ENCODE data around the gene BBS9. TPM values are rescaled to one million over a fixed set of nuclear protein-coding genes. Genes with fewer than 3 reads are reported as not detected.

The BBS9 gene
- total RNA-seq, 2 experiments from 2014 or later: 9.2 to 9.5 TPM

DNA sequence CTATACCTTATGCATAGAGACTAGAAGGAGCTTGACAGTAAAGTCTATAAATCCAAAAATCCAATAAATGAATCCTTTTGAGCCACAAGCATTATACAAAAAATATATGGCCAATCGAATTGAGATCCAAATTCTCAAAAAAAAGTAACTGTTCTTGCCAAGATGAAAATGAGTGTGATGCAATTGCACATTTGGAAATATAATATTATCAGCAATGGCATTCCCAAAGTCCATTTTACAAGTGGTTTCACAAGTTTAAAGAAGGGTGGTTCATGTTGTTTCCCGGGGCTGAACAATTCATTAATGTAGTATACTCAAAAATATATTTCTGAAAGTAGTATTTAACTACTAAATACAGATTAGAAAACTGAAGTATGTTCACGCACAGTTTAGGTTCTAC lies 27.5 kb upstream of the BBS9 start:
- ChIA-PET POLR2A (no interaction called here), CTCF (no interaction called here)
- Mint-ChIP-seq H3K9me3 (no peaks in the 10 kb centered on the region), H3K36me3 (peaks cover 34% of the 10 kb centered on the region), H3K27ac (no peak overlapping the region), H3K4me1 (ENCODE audit: low read depth) (peaks cover 14% of the 10 kb centered on the region), H3K27me3 (no peaks in the 10 kb centered on the region), H3K4me3 (no peak overlapping the region)
- no peak for DNase-seq
- intact Hi-C loops (cut with micrococcal nuclease): no loop called here

DNA sequence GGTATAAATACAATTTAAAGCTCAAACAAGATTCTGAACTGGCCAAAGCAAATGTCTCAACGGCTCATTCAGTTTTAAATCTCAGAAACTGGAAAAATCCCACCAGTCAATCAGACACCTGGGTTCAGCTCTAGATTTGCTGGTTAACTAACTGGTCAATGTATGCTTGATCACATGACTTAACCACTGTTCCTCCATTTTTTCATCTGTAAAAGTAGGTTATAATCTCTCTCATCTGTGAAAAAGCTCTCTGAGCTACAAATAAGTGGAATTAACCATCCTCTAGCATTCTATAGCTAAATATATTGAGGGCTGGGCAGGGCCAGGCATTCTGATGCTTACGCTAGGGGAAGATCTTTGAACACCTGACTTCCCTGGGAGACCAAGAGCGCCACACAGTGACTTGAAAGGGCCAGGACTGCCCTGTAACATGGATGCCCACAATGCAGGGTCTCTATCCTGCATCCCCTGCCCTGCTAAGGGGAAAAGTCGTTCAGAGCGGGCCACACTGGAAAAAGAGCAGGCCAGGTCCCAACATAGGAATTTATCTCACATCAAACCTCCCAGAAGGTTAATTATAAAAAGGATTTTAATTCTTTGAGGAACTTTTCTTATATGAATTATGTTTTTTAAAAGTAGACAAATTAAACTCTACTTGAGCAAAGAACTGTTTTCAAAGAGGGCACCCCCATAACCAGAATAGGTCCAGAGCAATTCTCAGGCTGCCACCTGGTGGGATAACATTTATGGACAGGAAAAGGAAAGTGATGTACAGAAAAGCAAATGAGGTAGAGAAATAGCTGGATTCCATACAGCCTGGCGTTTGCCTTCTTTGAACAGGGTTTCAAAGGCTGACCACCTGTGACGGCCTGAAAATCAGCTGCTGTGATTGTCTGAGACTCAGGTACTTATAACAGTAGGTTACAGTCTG lies 22.0 kb upstream of the BBS9 start:
- peak; percentile 52 for DNase-seq
- ChIA-PET POLR2A (interaction anchor here (0.6 to 2.4 kb wide), 4 partner anchors 45 to 261 kb away, joined by 3 to 13 read pairs (median 5); partner anchors contain the start of genes KBTBD2 and NT5C3A), CTCF (interaction anchor here (0.6 to 3.7 kb wide), 27 partner anchors 8 to 611 kb away, joined by 3 to 56 read pairs (median 5); partner anchors contain the start of genes BBS9, FKBP9, KBTBD2 and NT5C3A)
- H3K27ac Mint-ChIP-seq: no peak overlapping the region
- H3K27me3 Mint-ChIP-seq: peaks cover 2% of the 10 kb centered on the region
- H3K4me1 Mint-ChIP-seq (ENCODE audit: low read depth): peaks cover 36% of the 10 kb centered on the region
- peaks cover 11% of the 10 kb centered on the region for H3K36me3 Mint-ChIP-seq
- intact Hi-C loops (cut with micrococcal nuclease): loop anchor here (1.0 to 2.0 kb wide), 6 partner anchors 165 to 617 kb away; partner anchors contain the start of genes KBTBD2 and LSM5
- H3K9me3 Mint-ChIP-seq: no peaks in the 10 kb centered on the region
- peak overlapping the region; percentile 90 for H3K4me3 Mint-ChIP-seq

DNA sequence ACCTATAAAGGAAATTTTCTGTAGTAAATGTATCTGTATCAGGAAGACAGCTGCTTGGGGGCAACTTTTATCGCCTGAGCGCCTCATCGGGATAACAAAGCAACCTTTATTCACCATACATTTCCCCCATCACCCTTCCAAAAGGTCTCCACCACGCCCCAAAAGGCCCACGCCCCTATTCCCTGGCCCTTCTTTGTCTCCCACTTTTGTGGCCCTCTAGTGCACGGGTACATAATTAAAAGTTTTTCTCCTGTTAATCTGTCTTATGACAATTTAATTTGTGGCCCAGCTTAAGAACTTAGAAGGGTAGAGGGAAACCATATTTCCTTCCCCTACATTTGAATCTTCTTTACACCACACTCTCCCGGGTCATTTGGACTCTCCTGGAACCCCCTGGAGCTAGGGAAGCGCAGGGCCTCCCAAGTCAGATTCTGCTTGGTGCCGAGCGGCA lies 20.8 kb upstream of the BBS9 start:
- H3K27me3 Mint-ChIP-seq: peaks cover 2% of the 10 kb centered on the region
- peak overlapping the region; percentile 90 for H3K4me3 Mint-ChIP-seq
- peaks cover 2% of the 10 kb centered on the region for H3K36me3 Mint-ChIP-seq
- CTCF ChIA-PET: interaction anchor here (0.7 to 3.7 kb wide), 31 partner anchors 9 to 612 kb away, joined by 3 to 56 read pairs (median 5); partner anchors contain the start of genes BBS9, FKBP9, KBTBD2 and NT5C3A
- peaks cover 36% of the 10 kb centered on the region for H3K4me1 Mint-ChIP-seq (ENCODE audit: low read depth)
- POLR2A ChIA-PET: interaction anchor here (0.9 to 2.4 kb wide), 3 partner anchors 46 to 218 kb away, joined by 3 to 13 read pairs (median 7); partner anchors contain the start of genes KBTBD2 and NT5C3A
- peak overlapping the region; percentile 40 for H3K27ac Mint-ChIP-seq
- intact Hi-C loops (cut with micrococcal nuclease): loop anchor here (1.0 to 2.0 kb wide), 7 partner anchors 21 to 618 kb away; partner anchors contain the start of genes BBS9, KBTBD2 and LSM5
- peak; percentile 38 for DNase-seq
- H3K9me3 Mint-ChIP-seq: no peaks in the 10 kb centered on the region

DNA sequence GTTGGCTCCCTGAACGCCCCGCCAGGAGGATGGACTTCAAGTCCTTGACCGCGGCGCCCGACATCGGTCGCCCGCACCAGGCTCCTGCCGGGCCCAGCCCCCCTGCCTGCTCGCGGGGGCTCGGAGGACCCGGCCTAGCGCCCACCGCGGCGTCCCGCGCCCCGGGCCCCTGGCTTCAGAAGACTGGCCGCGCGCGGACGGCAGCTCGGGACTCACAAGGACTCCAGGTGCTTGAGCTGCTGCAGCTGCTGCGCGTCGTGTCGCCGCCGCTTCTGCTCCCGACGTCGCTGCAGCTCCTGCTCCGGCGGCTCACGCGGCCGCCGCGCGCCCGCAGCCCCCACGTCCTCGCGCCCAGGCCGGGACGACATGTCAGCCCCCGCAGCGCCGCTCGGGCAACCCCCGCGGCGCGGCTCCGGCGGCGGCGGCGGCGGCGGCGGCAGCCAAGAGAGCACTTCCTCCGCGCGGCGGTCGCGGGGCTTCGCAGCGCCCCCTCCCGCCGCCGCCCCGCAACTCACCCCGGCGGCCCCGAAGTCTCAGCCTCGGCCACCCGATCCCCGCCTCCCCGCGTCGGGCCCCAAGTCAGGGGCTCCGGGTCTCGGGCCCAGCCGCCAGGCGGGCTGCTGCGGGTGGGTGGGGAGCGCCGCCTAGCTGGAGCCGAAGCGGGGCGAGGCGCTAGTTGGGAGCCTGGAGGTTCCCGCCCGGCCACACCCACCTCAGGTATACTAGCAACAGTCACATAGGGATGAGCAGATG lies 20.2 kb upstream of the BBS9 start, which contains the start of gene RP9:
Gene RP9, minus strand, starts transcription at position 400 of the 753 bp plus-strand sequence. Its CDS starts 32 bp downstream, at position 368.
- Mint-ChIP-seq H3K9me3 (no peaks in the 10 kb centered on the region), H3K4me1 (ENCODE audit: low read depth) (peaks cover 36% of the 10 kb centered on the region)
- POLR2A ChIA-PET: interaction anchor here (0.8 to 2.4 kb wide), 4 partner anchors 20 to 218 kb away, joined by 3 to 13 read pairs (median 5); partner anchors contain the start of genes BBS9, KBTBD2 and NT5C3A

DNA sequence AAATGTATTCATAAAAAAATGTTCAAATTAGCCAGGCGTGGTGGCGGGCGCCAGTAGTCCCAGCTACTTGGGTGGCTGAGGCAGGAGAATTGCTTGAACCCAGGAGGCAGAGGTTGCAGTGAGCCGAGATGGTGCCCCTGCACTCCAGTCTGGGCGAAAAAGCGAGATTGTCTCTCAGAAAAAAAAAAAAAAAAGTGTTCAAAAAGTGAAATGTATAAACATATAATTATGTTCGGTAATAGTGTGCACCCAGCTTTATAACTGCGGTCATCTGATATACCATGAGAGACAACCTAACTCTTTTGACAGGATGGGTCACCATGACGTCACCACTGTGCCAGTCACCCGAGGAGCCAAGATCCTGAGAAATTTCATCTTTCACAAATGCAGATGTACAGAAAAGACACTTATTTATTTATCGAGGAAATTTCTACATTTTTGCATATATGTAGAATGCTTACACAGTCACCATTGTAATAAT lies 19.6 kb upstream of the BBS9 start:
- no peaks in the 10 kb centered on the region for H3K9me3 Mint-ChIP-seq
- intact Hi-C loops (cut with micrococcal nuclease): loop anchor here (1.0 to 2.0 kb wide), 6 partner anchors 20 to 619 kb away; partner anchors contain the start of genes BBS9, KBTBD2 and LSM5
- no peaks in the 10 kb centered on the region for H3K36me3 Mint-ChIP-seq
- H3K4me3 Mint-ChIP-seq: peak overlapping the region; percentile 69
- ChIA-PET CTCF (interaction anchor here (0.6 to 3.7 kb wide), 16 partner anchors 16 to 465 kb away, joined by 3 to 56 read pairs (median 4); partner anchors contain the start of genes BBS9 and NT5C3A), POLR2A (interaction anchor here (0.6 to 2.4 kb wide), 3 partner anchors 20 to 593 kb away, joined by 3 to 13 read pairs (median 3); partner anchors contain the start of genes BBS9 and NT5C3A)
- no peak for DNase-seq
- H3K27me3 Mint-ChIP-seq: peaks cover 2% of the 10 kb centered on the region
- no peak overlapping the region for H3K27ac Mint-ChIP-seq
- peaks cover 36% of the 10 kb centered on the region for H3K4me1 Mint-ChIP-seq (ENCODE audit: low read depth)

More for the DNA sequence above, 20.2 kb upstream of the BBS9 start, which contains the start of gene RP9:
- peak within 1 kb of the TSS; percentile 90 for H3K4me3 Mint-ChIP-seq
- intact Hi-C loops (cut with micrococcal nuclease): loop anchor here (1.0 to 2.0 kb wide), 6 partner anchors 20 to 618 kb away; partner anchors contain the start of genes BBS9, KBTBD2 and LSM5
- DNase-seq: peak; percentile 83
- peak within 1 kb of the TSS; percentile 40 for H3K27ac Mint-ChIP-seq
- H3K36me3 Mint-ChIP-seq: no peaks in the 10 kb centered on the region
- H3K27me3 Mint-ChIP-seq: peaks cover 2% of the 10 kb centered on the region
- CTCF ChIA-PET: interaction anchor here (0.6 to 3.7 kb wide), 31 partner anchors 11 to 464 kb away, joined by 3 to 56 read pairs (median 4); partner anchors contain the start of genes BBS9, KBTBD2 and NT5C3A

DNA sequence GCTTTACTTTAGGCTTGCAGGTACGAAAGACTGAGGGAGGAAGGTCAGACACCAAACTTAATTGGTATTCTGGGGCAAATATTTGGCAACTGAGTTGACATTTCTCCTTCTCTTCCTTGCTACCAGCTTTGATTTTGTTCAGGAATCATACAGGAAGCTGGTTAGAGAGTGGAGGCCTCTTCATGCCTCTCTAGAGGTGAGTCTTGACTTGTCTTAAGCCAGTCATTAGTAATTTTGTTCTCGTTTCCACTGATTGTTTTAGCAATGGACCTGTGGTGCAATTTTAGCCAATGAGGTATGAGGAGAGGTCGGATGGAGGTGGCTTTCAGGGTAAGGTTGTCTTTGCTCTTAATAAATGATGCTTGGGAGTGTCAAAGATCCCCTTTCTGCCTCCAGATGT lies 17.8 kb upstream of the BBS9 start:
- peaks cover 24% of the 10 kb centered on the region for H3K4me1 Mint-ChIP-seq (ENCODE audit: low read depth)
- H3K4me3 Mint-ChIP-seq: no peak overlapping the region
- no peaks in the 10 kb centered on the region for H3K36me3 Mint-ChIP-seq

DNA sequence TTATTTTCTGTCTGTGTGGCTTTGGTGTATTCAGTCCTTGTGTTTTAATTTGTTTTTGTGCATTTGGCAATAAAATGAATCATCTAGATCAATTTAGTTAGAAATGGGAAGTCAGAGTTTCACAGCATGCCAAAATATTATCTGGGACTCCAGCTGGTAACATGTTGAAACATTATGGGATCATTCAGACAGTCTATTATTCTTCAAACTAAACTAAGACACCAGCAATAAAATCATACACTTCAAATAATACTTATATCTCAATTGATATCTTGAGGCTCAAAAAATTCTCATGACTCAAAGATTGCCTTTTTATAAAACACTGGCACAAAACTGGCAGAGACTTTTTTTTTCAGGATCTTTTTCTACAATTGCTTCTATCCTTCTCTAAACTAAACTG lies 14.4 kb upstream of the BBS9 start:
- peaks cover 7% of the 10 kb centered on the region for H3K36me3 Mint-ChIP-seq
- DNase-seq: no peak
- intact Hi-C loops (cut with micrococcal nuclease): no loop called here
- ChIA-PET POLR2A (no interaction called here), CTCF (interaction anchor here (1.4 kb wide), 1 partner anchor 268 kb away, joined by 4 read pairs; no protein-coding TSS in a partner anchor)
- peaks cover 15% of the 10 kb centered on the region for H3K9me3 Mint-ChIP-seq
- no peak overlapping the region for H3K27ac Mint-ChIP-seq
- peaks cover 14% of the 10 kb centered on the region for H3K27me3 Mint-ChIP-seq
- H3K4me3 Mint-ChIP-seq: no peak overlapping the region
- H3K4me1 Mint-ChIP-seq (ENCODE audit: low read depth): peaks cover 3% of the 10 kb centered on the region

More for the DNA sequence above, 17.8 kb upstream of the BBS9 start:
- H3K27ac Mint-ChIP-seq: no peak overlapping the region
- H3K27me3 Mint-ChIP-seq: peaks cover 5% of the 10 kb centered on the region
- ChIA-PET CTCF (no interaction called here), POLR2A (no interaction called here)
- H3K9me3 Mint-ChIP-seq: no peaks in the 10 kb centered on the region
- DNase-seq: no peak
- intact Hi-C loops (cut with micrococcal nuclease): no loop called here

DNA sequence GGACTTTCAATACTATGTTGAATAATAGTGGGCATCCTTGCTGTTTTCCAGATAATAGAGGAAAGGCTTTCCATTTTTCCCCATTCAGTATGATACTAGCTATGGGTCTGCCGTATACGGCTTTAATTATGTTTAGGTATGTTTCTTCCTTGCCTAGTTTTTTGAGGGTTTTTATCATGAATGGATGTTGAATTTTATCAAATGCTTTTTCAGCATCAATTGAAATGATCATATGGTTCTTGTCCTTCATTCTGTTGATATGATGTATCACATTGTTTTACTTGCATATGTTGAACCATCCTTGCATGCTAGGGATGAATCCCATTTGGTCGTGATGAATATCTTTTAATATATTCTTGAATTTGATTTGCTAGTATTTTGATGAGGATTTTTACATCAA lies 11.0 kb upstream of the BBS9 start:
- intact Hi-C loops (cut with micrococcal nuclease): no loop called here
- Mint-ChIP-seq H3K4me3 (no peak overlapping the region), H3K9me3 (peaks cover 15% of the 10 kb centered on the region), H3K36me3 (peaks cover 7% of the 10 kb centered on the region), H3K27ac (no peak overlapping the region), H3K27me3 (peaks cover 21% of the 10 kb centered on the region), H3K4me1 (ENCODE audit: low read depth) (no peaks in the 10 kb centered on the region)
- ChIA-PET CTCF (no interaction called here), POLR2A (no interaction called here)
- DNase-seq: no peak

DNA sequence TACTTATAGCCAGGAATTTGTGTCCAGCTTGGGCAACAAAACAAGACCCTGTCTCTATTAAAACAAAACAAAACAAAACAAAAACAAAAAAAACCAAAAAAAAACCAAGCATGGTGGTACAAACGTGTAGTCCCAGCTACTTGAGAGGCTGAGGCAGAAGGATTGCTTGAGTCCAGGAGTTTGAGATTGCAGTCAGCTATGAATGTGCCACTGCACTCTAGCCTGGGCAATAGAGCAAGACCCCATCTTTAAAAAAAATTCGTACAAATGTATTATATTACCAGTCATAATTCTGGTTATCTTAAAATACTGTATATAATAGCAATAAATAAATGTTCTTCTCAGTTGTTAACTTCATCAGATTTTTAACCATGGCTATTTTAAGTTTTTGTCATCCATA lies 2.3 kb upstream of the BBS9 start:
- H3K4me1 Mint-ChIP-seq (ENCODE audit: low read depth): peaks cover 16% of the 10 kb centered on the region
- no peaks in the 10 kb centered on the region for H3K36me3 Mint-ChIP-seq
- CTCF ChIA-PET: interaction anchor here (1.1 kb wide), 1 partner anchor 18 kb away, joined by 5 read pairs; the partner anchor contains the start of gene RP9
- POLR2A ChIA-PET: no interaction called here
- H3K27ac Mint-ChIP-seq: no peak overlapping the region
- no peaks in the 10 kb centered on the region for H3K9me3 Mint-ChIP-seq
- intact Hi-C loops (cut with micrococcal nuclease): loop anchor here (5.0 kb wide), 1 partner anchor 635 kb away; the partner anchor contains the start of gene LSM5
- peaks cover under 1% of the 10 kb centered on the region for H3K27me3 Mint-ChIP-seq
- no peak for DNase-seq
- no peak overlapping the region for H3K4me3 Mint-ChIP-seq

DNA sequence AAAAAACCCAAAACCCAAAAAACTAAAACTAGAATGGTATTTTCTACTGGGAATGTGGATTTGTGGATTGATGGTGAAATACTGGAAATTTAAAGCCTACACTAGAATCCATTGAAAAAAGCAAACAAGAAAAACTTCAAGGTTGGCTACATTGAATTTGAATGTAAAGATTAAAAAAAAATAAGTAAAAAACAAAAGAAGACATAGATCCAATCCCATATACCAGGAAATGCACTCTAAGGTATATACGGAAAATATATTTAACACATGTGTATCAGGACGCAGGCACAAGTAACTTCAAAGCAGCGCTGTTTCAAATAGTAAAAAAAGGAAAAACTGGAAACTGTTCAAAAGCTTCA lies 754 bp upstream of the BBS9 start:
- Mint-ChIP-seq H3K36me3 (peaks cover 3% of the 10 kb centered on the region), H3K4me1 (ENCODE audit: low read depth) (peaks cover 16% of the 10 kb centered on the region), H3K4me3 (peak overlapping the region; percentile 96), H3K27ac (peak overlapping the region; percentile 78), H3K27me3 (no peaks in the 10 kb centered on the region), H3K9me3 (peaks cover under 1% of the 10 kb centered on the region)
- intact Hi-C loops (cut with micrococcal nuclease): loop anchor here (5.0 kb wide), 1 partner anchor 636 kb away; the partner anchor contains the start of gene LSM5
- no peak for DNase-seq
- POLR2A ChIA-PET: no interaction called here
- CTCF ChIA-PET: interaction anchor here (4.2 kb wide), 1 partner anchor 20 kb away, joined by 24 read pairs; the partner anchor contains the start of gene RP9

DNA sequence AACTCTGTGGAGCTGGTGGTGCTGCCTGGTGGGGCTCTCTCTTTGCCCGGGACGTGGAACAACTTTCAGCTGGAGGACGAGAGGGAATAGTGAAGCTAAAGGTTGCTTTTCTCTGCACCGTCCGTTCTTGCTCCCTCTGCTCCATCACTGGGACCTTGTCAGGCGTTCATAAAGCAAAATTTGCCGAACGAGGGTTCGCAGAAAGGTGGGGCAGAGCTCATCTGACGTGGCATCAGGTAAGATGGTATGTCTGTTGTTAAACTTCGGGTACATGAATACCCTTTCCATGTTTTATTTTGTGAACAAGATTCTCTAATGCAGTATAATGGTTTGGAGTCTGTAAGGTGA lies 416 bp downstream of the BBS9 start:
- Mint-ChIP-seq H3K9me3 (peaks cover 5% of the 10 kb centered on the region), H3K4me1 (ENCODE audit: low read depth) (peaks cover 18% of the 10 kb centered on the region), H3K4me3 (peak overlapping the region; percentile 96), H3K36me3 (peaks cover 5% of the 10 kb centered on the region), H3K27me3 (no peaks in the 10 kb centered on the region), H3K27ac (peak overlapping the region; percentile 78)
- POLR2A ChIA-PET: interaction anchor here (1.0 to 1.1 kb wide), 2 partner anchors 20 to 67 kb away, joined by 3 read pairs; partner anchors contain the start of gene NT5C3A
- intact Hi-C loops (cut with micrococcal nuclease): loop anchor here (1.0 to 5.0 kb wide), 4 partner anchors 20 to 637 kb away; partner anchors contain the start of genes LSM5 and RP9
- DNase-seq: no peak
- CTCF ChIA-PET: interaction anchor here (4.2 kb wide), 1 partner anchor 21 kb away, joined by 24 read pairs; the partner anchor contains the start of gene RP9

Data from activated CD4-positive, alpha-beta memory T cell treated with anti-CD3 and anti-CD28 coated beads for 36 hours (primary cell).